Suprapubic skin (tissue), 4 donors: ENCODE measurements around the gene CXCL5. TPM values are rescaled to one million over a fixed set of nuclear protein-coding genes. Genes with fewer than 3 reads are reported as not detected.

Source experiments
- DNase-seq, 2 donors: peaks; one replicate each; pipeline ENCODE4 v3.0.0-alpha.2; 2019; ENCODE audit warnings: low spot score in 2 of 2
- H3K27ac ChIP-seq: fragments of 200-600 bp; sonication (generic); one replicate; pipeline ENCODE4 v1.5.1; 2019
- H3K27me3 ChIP-seq: fragments of 200-600 bp; sonication (generic); one replicate; pipeline ENCODE4 v1.5.1; 2019
- H3K36me3 ChIP-seq: fragments of 200-600 bp; sonication (generic); one replicate; pipeline ENCODE4 v1.5.1; 2019
- H3K4me1 ChIP-seq: fragments of 200-600 bp; sonication (generic); one replicate; pipeline ENCODE4 v1.5.1; 2019
- H3K4me3 ChIP-seq: fragments of 200-600 bp; sonication (generic); one replicate; pipeline ENCODE4 v1.5.1; 2019; ENCODE audit warnings: mild to moderate bottlenecking
- H3K9me3 ChIP-seq: fragments of 200-600 bp; sonication (generic); one replicate; pipeline ENCODE4 v1.5.1; 2019
- EP300 ChIP-seq: sonication (generic); formaldehyde crosslinking; IDR thresholded peaks from one replicate; pipeline ENCODE4 v1.6.1; 2017; ENCODE audit warnings: antibody characterized with exemption
- POLR2A ChIP-seq, 2 donors: fragments of 450-650 bp; IDR thresholded peaks; one replicate each; pipeline ENCODE4 v1.6.1; 2017; ENCODE audit warnings: antibody characterized with exemption in 2 of 2, mild to moderate bottlenecking in 2 of 2, moderate library complexity in 2 of 2
- POLR2AphosphoS5 ChIP-seq, 3 donors: sonication (generic); formaldehyde crosslinking; IDR thresholded peaks; one replicate each; pipeline ENCODE4 v1.6.1; 2017; ENCODE audit warnings: antibody characterized with exemption in 3 of 3
- WGBS: methylation state at CpG from one replicate; pipeline ENCODE4 v1.1.5; 2018; 5-methylcytosine and 5-hydroxymethylcytosine counted together
- total RNA-seq, 4 donors: library from RNA; depleted of rRNA; stranded (reverse); fragments of >200 nt; gene quantifications; one replicate each; pipeline ENCODE4 v1.1.0, GENCODE V29; 2016
- TF ChIP-seq, protein P1 (sequence below), 2 donors: fragments of 200-600 bp in 1 of 2; fragments of 450-650 bp in 1 of 2; sonication (generic) in 1 of 2; IDR thresholded peaks; one replicate each; pipeline ENCODE4 v1.5.1; 2016 to 2019; ENCODE audit warnings: antibody characterized with exemption in 2 of 2, mild to moderate bottlenecking in 1 of 2, moderate library complexity in 1 of 2

Gene CXCL5
- total RNA-seq, 4 donors from 2014 or later: not detected

DNA sequence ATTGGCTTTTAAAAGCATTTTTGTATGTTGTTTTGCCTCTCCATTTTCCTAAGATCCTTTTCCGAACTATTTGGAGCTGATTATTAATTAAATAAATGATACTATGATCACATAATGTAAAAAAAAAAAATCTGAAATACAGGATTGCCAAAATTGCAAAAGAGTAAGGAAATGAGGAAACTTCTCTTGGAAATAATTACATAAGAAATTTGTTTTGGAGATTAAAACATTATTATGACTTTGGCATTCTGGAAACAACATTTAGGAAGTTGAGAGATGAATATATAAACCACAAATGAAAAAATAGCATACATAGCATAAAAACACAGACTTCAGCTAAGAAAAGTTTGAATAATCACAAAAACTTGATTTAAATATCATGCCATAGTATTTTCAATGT, 50.2 kb downstream of the CXCL5 start:
- Histone ChIP-seq H3K27me3 (peaks cover 39% of the 10 kb centered on the region), H3K9me3 (no peaks in the 10 kb centered on the region), H3K4me1 (peaks cover 9% of the 10 kb centered on the region), H3K4me3 (no peak overlapping the region), H3K27ac (no peak overlapping the region), H3K36me3 (no peaks in the 10 kb centered on the region)
- TF ChIP-seq POLR2A (IDR thresholded peaks at IDR 0.05) (no peak), EP300 (no peak), POLR2AphosphoS5 (IDR thresholded peaks at IDR 0.05) (no peak)
- TF ChIP-seq, protein P1, sequence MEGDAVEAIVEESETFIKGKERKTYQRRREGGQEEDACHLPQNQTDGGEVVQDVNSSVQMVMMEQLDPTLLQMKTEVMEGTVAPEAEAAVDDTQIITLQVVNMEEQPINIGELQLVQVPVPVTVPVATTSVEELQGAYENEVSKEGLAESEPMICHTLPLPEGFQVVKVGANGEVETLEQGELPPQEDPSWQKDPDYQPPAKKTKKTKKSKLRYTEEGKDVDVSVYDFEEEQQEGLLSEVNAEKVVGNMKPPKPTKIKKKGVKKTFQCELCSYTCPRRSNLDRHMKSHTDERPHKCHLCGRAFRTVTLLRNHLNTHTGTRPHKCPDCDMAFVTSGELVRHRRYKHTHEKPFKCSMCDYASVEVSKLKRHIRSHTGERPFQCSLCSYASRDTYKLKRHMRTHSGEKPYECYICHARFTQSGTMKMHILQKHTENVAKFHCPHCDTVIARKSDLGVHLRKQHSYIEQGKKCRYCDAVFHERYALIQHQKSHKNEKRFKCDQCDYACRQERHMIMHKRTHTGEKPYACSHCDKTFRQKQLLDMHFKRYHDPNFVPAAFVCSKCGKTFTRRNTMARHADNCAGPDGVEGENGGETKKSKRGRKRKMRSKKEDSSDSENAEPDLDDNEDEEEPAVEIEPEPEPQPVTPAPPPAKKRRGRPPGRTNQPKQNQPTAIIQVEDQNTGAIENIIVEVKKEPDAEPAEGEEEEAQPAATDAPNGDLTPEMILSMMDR (IDR thresholded peaks at IDR 0.05): no peak
- no peak for DNase-seq
- 68% methylated on average over 1 of the region's 1 CpG for WGBS

DNA sequence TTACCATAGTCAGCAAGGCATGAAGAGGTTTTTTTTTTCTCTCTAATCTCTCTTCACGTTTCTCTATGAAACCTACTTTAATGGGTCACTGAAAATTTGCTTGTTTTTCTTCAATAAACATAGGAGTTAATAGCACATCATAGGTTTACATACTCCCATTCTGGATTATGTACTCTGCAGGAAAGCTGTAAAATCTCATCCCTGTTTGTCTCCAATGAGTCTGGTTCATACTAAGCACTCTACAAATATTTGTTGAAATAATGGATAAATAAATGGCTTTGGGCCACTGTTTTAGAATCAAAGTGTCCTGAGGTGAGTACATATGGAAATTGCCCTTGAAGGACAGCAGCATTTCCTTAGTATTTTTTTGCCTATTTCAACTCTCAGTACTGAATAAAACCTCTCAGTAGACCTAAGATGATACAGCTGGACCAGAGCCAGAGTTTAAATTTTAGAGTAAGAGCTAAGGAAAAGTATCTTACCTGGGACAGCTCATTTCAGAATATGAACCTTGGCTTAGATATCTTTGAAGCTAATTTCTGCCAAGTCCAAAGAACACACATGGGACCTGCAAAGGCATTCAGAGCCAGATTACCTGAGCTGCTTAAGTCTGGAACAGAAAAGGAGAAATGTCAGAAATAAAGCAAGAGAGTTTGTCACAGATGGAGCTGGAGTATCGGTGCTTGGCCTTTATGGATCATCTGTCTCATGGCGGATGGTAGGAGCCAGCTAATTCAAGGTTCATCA, 51.1 kb downstream of the CXCL5 start:
- no peaks in the 10 kb centered on the region for H3K36me3 ChIP-seq
- TF ChIP-seq EP300 (no peak), POLR2A (IDR thresholded peaks at IDR 0.05) (no peak), POLR2AphosphoS5 (IDR thresholded peaks at IDR 0.05) (no peak)
- TF ChIP-seq, protein P1 (IDR thresholded peaks at IDR 0.05): no peak
- WGBS: 73% methylated on average over 3 of the region's 3 CpGs
- H3K9me3 ChIP-seq: no peaks in the 10 kb centered on the region
- H3K27ac ChIP-seq: no peak overlapping the region
- H3K27me3 ChIP-seq: peaks cover 47% of the 10 kb centered on the region
- no peak for DNase-seq
- peaks cover 9% of the 10 kb centered on the region for H3K4me1 ChIP-seq
- no peak overlapping the region for H3K4me3 ChIP-seq

DNA sequence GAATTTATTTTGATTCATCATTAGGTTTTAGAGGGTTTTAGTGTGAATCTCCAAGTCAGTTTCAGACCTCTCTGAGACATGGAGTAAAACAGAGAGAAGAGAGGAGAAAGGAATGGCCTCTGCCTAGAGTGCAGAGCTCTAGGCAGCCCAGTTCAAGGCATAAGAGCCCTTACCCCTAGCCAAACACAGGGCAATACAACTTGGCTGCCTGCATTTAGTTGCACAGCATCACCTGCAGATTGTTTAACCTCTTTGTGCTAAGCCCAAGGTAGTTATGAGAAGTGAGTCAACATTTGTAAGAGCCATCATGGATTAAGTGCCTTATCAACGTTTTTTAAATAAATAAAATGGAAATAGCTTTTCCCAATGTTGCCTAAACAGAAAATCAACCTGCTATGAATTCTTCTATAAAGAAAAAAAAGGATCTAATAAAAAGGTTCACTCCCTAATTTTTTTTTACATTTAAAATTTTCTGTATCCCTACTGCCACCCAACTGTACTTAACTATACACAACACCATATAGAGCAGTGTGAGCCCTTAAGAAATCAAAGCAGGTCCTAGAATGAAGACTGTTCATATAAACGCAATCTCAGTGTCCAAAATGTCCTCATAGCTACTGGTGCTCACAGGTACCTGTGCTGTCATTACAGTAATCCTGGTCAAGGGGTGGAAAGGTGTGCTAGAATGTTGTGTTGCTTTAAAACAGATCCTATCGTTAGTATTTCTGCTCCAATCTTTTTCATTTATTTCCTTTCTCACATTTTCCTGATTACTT, 52.6 kb downstream of the CXCL5 start:
- Histone ChIP-seq H3K4me1 (peaks cover 9% of the 10 kb centered on the region), H3K27me3 (peaks cover 54% of the 10 kb centered on the region), H3K36me3 (no peaks in the 10 kb centered on the region), H3K27ac (no peak overlapping the region), H3K4me3 (no peak overlapping the region), H3K9me3 (no peaks in the 10 kb centered on the region)
- DNase-seq: no peak
- TF ChIP-seq POLR2A (IDR thresholded peaks at IDR 0.05) (no peak), EP300 (no peak), POLR2AphosphoS5 (IDR thresholded peaks at IDR 0.05) (no peak)
- TF ChIP-seq, protein P1 (IDR thresholded peaks at IDR 0.05): no peak
- 83% methylated on average over 3 of the region's 3 CpGs for WGBS

Other genes starting within 250 kb of the CXCL5 start
- not detected for gene CXCL6, start 162.0 kb downstream of the CXCL5 start, total RNA-seq
- gene PF4V1, start 145.4 kb downstream of the CXCL5 start, total RNA-seq: not detected
- gene CXCL1, start 129.3 kb downstream of the CXCL5 start, total RNA-seq: 1 to 10 TPM in 1 of 4 donors, under 1 TPM in 1, not detected in 2; 0.59 to 1.7 TPM
- not detected for gene PF4, start 16.6 kb downstream of the CXCL5 start, total RNA-seq
- not detected for gene PPBP, start 10.5 kb downstream of the CXCL5 start, total RNA-seq
- 1 to 10 TPM in 1 of 4 donors, not detected in 3; 1.0 TPM for gene CXCL3, start 40.0 kb upstream of the CXCL5 start, total RNA-seq
- 10 to 100 TPM in 1 of 4 donors, 1 to 10 TPM in 3; 3.8 to 15.6 (median 6.9) TPM for gene CXCL2, start 100.5 kb upstream of the CXCL5 start, total RNA-seq
- gene MTHFD2L, start 159.4 kb upstream of the CXCL5 start, total RNA-seq: 10 to 100 TPM; 13.1 to 22.9 (median 15.3) TPM